Common myeloid progenitor, CD34-positive (primary cell): ENCODE data around the gene MMAA.
A peak's percentile ranks its signal among the peaks of the same experiment; 100 is the strongest.
"Not testable (repeated sequence)": the region's sequence is repeated elsewhere in the genome, so short reads cannot be mapped to it uniquely, and the experiment has no call there.

Source experiments
- CTCF ChIA-PET: fragments of 350-600 bp; sonication (Branson Sonifier 250); formaldehyde crosslinking; loops from one replicate; lab custom pipeline; 2021; ENCODE audit warnings: antibody characterized with exemption; lab: Charles Lee
- POLR2A ChIA-PET: fragments of 350-600 bp; sonication (Branson Sonifier 250); formaldehyde crosslinking; loops from one replicate; lab custom pipeline; 2021; ENCODE audit warnings: antibody characterized with exemption; lab: Charles Lee
- DNase-seq, 3 donors: peaks; one replicate each; pipeline versions ENCODE4 v3.0.0 to v3.0.0-alpha.2; 2013
- H3K27ac ChIP-seq, 2 experiments: 1 replicate in 1 of 2; 2 replicates in 1 of 2; pipeline ENCODE4 v1.7.0; 2013; ENCODE audit warnings: inconsistent platforms in 2 of 2, low read length in 2 of 2, mild to moderate bottlenecking in 2 of 2, low read depth in 1 of 2, moderate library complexity in 1 of 2; ENCODE audit not compliant: severe bottlenecking in 2 of 2, insufficient read depth in 1 of 2, poor library complexity in 1 of 2
- H3K27me3 ChIP-seq, 5 experiments: replicated peaks in 2 of 5; 1 replicate in 3 of 5; 2 replicates in 2 of 5; pipeline versions ENCODE4 v1.6.1 to v1.7.0; 2013; ENCODE audit warnings: low read length in 4 of 5, mild to moderate bottlenecking in 2 of 5, moderate library complexity in 2 of 5, inconsistent platforms in 1 of 5; ENCODE audit not compliant: insufficient read depth in 5 of 5, control insufficient read depth in 4 of 5
- H3K36me3 ChIP-seq, 4 experiments: 1 replicate in 2 of 4; 2 replicates in 2 of 4; pipeline versions ENCODE4 v1.6.1 to v1.7.0; 2013; ENCODE audit warnings: low read length in 3 of 4, control low read depth in 1 of 4, mild to moderate bottlenecking in 1 of 4; ENCODE audit not compliant: control insufficient read depth in 4 of 4, insufficient read depth in 4 of 4
- H3K4me1 ChIP-seq, 4 experiments: 1 replicate in 3 of 4; 2 replicates in 1 of 4; pipeline versions ENCODE4 v1.6.1 to v1.7.1; 2013; ENCODE audit warnings: low read length in 3 of 4, mild to moderate bottlenecking in 3 of 4, control low read depth in 1 of 4, inconsistent platforms in 1 of 4, moderate library complexity in 1 of 4; ENCODE audit not compliant: control insufficient read depth in 4 of 4, insufficient read depth in 4 of 4; ENCODE audit errors: control extremely low read depth in 1 of 4
- H3K4me3 ChIP-seq, 7 experiments: 1 replicate in 4 of 7; 2 replicates in 3 of 7; pipeline versions ENCODE4 v1.5.1 to v1.7.0; 2013; ENCODE audit warnings: mild to moderate bottlenecking in 7 of 7, low read length in 6 of 7, moderate library complexity in 6 of 7, inconsistent platforms in 2 of 7, low read depth in 2 of 7, control low read depth in 1 of 7; ENCODE audit not compliant: insufficient read depth in 4 of 7, control insufficient read depth in 1 of 7; ENCODE audit errors: extremely low read depth in 1 of 7
- H3K9me3 ChIP-seq, 5 experiments: 1 replicate in 4 of 5; 2 replicates in 1 of 5; pipeline versions ENCODE4 v1.6.1 to v1.7.1; 2013; ENCODE audit warnings: low read length in 4 of 5, mild to moderate bottlenecking in 2 of 5, inconsistent platforms in 1 of 5, low read depth in 1 of 5, moderate library complexity in 1 of 5; ENCODE audit not compliant: control insufficient read depth in 4 of 5, insufficient read depth in 2 of 5; ENCODE audit errors: control extremely low read depth in 1 of 5
- WGBS: methylation state at CpG from one replicate; pipeline ENCODE4 v1.1.5; 2013; ENCODE audit not compliant: insufficient coverage; 5-methylcytosine and 5-hydroxymethylcytosine counted together

Gene MMAA

DNA sequence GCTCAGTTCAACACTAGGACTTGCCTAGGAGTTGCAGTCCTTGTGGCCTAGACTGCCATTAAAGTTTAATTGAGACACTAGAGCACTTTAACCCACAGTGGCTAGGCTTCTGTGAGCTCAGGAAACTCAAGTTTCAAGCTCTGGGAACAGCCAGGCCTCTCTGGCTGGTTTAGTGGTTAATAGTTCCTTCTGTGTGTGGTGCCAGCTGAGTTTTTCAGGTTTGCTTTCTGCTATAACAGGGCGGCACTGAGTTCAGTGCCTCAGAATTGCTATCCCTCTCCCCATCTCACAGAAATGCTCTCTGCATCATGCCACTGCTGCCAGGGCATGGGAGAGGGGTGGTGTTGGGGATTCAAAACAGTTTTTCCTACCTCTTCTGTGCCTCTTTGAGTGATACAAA, 15.9 kb downstream of the MMAA start:
- ChIA-PET POLR2A (no interaction called here), CTCF (no interaction called here)
- Histone ChIP-seq H3K36me3 (peaks cover 0 to 7% (median 0%) of the 10 kb centered on the region in 4 experiments), H3K9me3 (peaks cover 0 to 2% (median 0%) of the 10 kb centered on the region in 5 experiments), H3K4me3 (peak overlapping the region in 1 of 7 experiments; percentile 22), H3K27me3 (no peaks in the 10 kb centered on the region), H3K27ac (peak overlapping the region in 1 of 2 experiments; percentile 29), H3K4me1 (peaks cover 0 to 10% (median 9%) of the 10 kb centered on the region in 4 experiments)
- WGBS, result no CpG with 5 or more reads among the region's 1 CpG
- DNase-seq, result no peak

GRCh38 chr4:145635630-145636029, 16.4 kb downstream of the MMAA start:
- Histone ChIP-seq H3K9me3 (peaks cover 0 to 2% (median 0%) of the 10 kb centered on the region in 5 experiments), H3K4me1 (peaks cover 0 to 10% (median 9%) of the 10 kb centered on the region in 4 experiments), H3K36me3 (peaks cover 0 to 7% (median 0%) of the 10 kb centered on the region in 4 experiments), H3K27ac (peak overlapping the region in 1 of 2 experiments; percentile 29), H3K4me3 (no peak overlapping the region), H3K27me3 (no peaks in the 10 kb centered on the region)
- POLR2A ChIA-PET, result interaction anchor here (0.6 kb wide), 1 partner anchor 93 kb away, joined by 4 read pairs; no protein-coding TSS in a partner anchor
- DNase-seq, result no peak
- CTCF ChIA-PET, result no interaction called here

DNA sequence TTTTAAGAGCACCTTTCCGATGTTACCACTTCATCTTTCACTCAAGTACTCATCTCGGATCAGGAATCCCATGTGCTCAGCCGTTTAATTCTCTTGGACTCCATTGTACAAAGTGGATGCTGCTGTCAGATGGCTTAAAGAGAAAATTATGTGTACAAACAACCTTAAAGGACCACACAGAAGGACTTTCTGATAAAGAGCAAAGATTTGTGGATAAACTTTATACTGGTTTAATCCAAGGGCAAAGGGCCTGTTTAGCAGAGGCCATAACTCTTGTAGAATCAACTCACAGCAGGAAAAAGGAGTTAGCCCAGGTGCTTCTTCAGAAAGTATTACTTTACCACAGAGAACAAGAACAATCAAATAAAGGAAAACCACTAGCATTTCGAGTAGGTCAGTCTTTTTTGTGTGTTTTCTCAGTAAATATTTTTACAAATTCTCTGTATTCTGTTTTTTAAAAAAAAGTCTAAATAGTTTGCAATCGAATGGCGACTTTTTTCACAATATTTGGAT, 20.1 kb downstream of the MMAA start:
- WGBS, result 100% methylated on average over 1 of the region's 6 CpGs
- CTCF ChIA-PET, result no interaction called here
- POLR2A ChIA-PET, result no interaction called here

DNA sequence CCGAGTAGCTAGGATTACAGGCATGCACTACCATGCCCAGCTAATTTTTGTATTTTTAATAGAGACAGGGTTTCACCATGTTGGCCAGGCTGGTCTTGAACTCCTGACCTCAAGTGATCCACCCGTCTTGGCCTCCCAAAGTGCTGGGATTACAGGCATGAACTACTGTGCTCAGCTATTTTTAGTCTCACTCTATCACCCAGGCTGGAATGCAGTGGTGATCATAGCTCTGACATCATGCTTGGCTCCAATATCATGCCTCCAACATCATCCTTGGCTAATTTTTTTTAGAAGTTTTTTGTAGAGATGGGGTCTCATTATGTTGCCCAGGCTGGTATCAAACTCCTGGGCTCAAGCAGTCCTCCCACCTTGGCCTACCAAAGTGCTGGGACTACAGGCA, 21.1 kb downstream of the MMAA start:
- POLR2A ChIA-PET, H3K36me3 ChIP-seq, CTCF ChIA-PET, DNase-seq, H3K4me1 ChIP-seq, H3K4me3 ChIP-seq, H3K9me3 ChIP-seq, H3K27ac ChIP-seq, H3K27me3 ChIP-seq: not testable (repeated sequence)
- no CpG with 5 or more reads among the region's 2 CpGs for WGBS

More for the DNA sequence above, 20.1 kb downstream of the MMAA start:
- peaks cover 0 to 10% (median 9%) of the 10 kb centered on the region in 4 experiments for H3K4me1 ChIP-seq
- H3K27me3 ChIP-seq, result no peaks in the 10 kb centered on the region
- DNase-seq, result no peak
- peaks cover 0 to 6% (median 2%) of the 10 kb centered on the region in 4 experiments for H3K36me3 ChIP-seq
- no peak overlapping the region for H3K27ac ChIP-seq
- H3K4me3 ChIP-seq, result no peak overlapping the region
- H3K9me3 ChIP-seq, result no peaks in the 10 kb centered on the region

GRCh38 chr4:145643295-145643694, 24.1 kb downstream of the MMAA start:
- ChIA-PET CTCF (interaction anchor here (1.1 to 1.5 kb wide), 2 partner anchors 16 to 19 kb away, joined by 4 read pairs; no protein-coding TSS in a partner anchor), POLR2A (no interaction called here)
- peaks cover 0 to 6% (median 5%) of the 10 kb centered on the region in 4 experiments for H3K36me3 ChIP-seq
- no peaks in the 10 kb centered on the region for H3K4me1 ChIP-seq
- no peaks in the 10 kb centered on the region for H3K9me3 ChIP-seq
- no peak overlapping the region for H3K4me3 ChIP-seq
- H3K27me3 ChIP-seq, result no peaks in the 10 kb centered on the region
- no CpG with 5 or more reads among the region's 1 CpG for WGBS
- H3K27ac ChIP-seq, result no peak overlapping the region
- no peak for DNase-seq

GRCh38 chr4:145644699-145645098, 25.5 kb downstream of the MMAA start:
- WGBS, result 100% methylated on average over 1 of the region's 3 CpGs
- Histone ChIP-seq H3K27me3 (no peaks in the 10 kb centered on the region), H3K27ac (no peak overlapping the region), H3K9me3 (no peaks in the 10 kb centered on the region), H3K36me3 (peaks cover 0 to 8% (median 5%) of the 10 kb centered on the region in 4 experiments), H3K4me1 (no peaks in the 10 kb centered on the region), H3K4me3 (no peak overlapping the region)
- DNase-seq, result peak in 2 of 3 donors; percentile 27 to 49
- ChIA-PET CTCF (interaction anchor here (0.8 kb wide), 1 partner anchor 21 kb away, joined by 3 read pairs; no protein-coding TSS in a partner anchor), POLR2A (no interaction called here)

GRCh38 chr4:145656156-145656555, 37.0 kb downstream of the MMAA start:
- ChIA-PET CTCF (interaction anchor here (1.9 kb wide), 1 partner anchor 10 kb away, joined by 4 read pairs; no protein-coding TSS in a partner anchor), POLR2A (no interaction called here)
- Histone ChIP-seq H3K36me3 (peaks cover 6 to 51% (median 16%) of the 10 kb centered on the region in 4 experiments), H3K4me1 (no peaks in the 10 kb centered on the region), H3K4me3 (no peak overlapping the region), H3K27ac (no peak overlapping the region), H3K27me3 (no peaks in the 10 kb centered on the region), H3K9me3 (peaks cover 0 to 12% (median 4%) of the 10 kb centered on the region in 5 experiments)
- WGBS, result no CpG with 5 or more reads among the region's 1 CpG
- DNase-seq, result no peak
